C4-2B (cell line): Measurements from ENCODE around the gene STAT6.

Source experiments
- ZFX ChIP-seq: fragments of 450-650 bp; IDR thresholded peaks from 2 replicates; pipeline ENCODE4 v1.6.1; 2017
- TF ChIP-seq, protein P1 (sequence below): fragments of 450-650 bp; conservative IDR thresholded peaks from 2 replicates; pipeline ENCODE4 v1.5.1; 2017; ENCODE audit warnings: mild to moderate bottlenecking

DNA sequence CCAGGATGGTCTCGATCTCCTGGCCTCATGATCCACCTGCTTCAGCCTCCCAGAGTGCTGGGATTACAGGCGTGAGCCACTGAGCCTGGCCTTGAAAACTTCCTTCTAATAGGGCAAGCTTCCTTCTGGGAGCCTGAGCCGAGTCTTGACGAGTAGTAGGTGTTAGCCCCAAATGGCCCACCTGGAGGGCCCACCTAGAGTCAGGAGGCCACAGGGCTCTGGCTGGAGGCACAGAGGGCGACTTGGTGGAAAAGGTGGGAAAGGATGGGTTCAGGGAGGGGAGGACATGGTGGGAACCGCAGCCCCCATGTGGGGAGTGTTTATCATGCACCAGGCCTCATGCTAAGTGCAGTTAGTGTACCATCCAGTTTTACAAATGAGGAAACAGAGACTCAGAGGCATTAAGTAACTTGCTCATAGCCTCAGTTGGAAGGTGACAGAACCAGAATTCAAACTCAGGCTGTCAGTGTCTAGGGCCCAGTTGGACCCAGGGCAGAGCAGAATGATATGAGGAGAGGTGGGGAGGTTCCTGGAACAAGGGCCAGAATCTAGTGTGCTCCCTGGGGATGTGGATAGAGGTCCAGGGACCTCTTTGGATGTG lies 39.3 kb upstream of the STAT6 start:
- TF ChIP-seq, protein P1, sequence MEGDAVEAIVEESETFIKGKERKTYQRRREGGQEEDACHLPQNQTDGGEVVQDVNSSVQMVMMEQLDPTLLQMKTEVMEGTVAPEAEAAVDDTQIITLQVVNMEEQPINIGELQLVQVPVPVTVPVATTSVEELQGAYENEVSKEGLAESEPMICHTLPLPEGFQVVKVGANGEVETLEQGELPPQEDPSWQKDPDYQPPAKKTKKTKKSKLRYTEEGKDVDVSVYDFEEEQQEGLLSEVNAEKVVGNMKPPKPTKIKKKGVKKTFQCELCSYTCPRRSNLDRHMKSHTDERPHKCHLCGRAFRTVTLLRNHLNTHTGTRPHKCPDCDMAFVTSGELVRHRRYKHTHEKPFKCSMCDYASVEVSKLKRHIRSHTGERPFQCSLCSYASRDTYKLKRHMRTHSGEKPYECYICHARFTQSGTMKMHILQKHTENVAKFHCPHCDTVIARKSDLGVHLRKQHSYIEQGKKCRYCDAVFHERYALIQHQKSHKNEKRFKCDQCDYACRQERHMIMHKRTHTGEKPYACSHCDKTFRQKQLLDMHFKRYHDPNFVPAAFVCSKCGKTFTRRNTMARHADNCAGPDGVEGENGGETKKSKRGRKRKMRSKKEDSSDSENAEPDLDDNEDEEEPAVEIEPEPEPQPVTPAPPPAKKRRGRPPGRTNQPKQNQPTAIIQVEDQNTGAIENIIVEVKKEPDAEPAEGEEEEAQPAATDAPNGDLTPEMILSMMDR, result no peak
- TF ChIP-seq ZFX, result no peak
